ENCODE measurements around the gene TRIP10.

DNA sequence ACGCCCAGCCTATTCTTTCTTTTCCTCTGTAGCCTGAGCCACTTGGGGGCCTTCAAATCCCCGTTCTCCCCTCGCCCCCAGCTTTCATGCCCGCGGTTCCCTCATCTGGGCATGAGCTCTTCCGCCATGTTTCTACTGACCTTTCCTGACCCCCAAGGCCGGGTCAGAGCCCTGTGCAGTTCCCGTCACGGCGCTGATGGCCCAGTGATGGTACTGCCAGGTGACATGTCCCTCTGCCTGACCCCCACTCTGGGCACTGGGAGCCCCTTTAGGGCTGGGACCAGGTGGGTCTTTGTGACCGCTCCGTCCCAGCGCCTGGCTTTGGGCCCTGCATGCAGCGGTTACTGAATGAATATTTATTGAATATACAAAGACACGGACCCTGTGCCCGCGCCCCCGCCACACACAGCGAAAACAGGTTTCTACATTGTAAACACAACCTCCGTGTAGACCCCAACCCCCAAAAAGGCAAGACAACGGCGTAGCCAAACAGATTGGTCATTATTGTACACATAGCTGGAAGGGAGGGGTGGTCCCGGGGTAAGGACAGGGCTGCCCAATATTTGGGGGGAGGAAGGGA lies 9.8 kb upstream of the TRIP10 start:
- TF ChIP-seq POLR2AphosphoS5 (IDR thresholded peaks at IDR 0.05; ENCODE audit: low read depth, low read length) = no peak
- TF ChIP-seq POLR2A (IDR thresholded peaks at IDR 0.05; ENCODE audit: low read depth, low read length) = no peak
